ENCODE measurements around the gene RNASE8.
A peak's percentile ranks its signal among the peaks of the same experiment; 100 is the strongest.

Gene RNASE8

GRCh38 chr14:21093769-21094681 is 36.4 kb downstream of the RNASE8 start:
- no peak for DNase-seq

GRCh38 chr14:21095430-21096205 is 38.0 kb downstream of the RNASE8 start:
- DNase-seq = no peak

GRCh38 chr14:21096438-21096837 is 38.8 kb downstream of the RNASE8 start:
- DNase-seq = no peak

- no peak for DNase-seq
These were observed 39.5 kb downstream of the RNASE8 start for GRCh38 chr14:21096978-21097635.

GRCh38 chr14:21097636-21098075 is 40.0 kb downstream of the RNASE8 start:
- DNase-seq = no peak

- peak; percentile 55 for DNase-seq
These were observed 40.7 kb downstream of the RNASE8 start, which contains the start of gene ZNF219 for GRCh38 chr14:21098076-21098891. ZNF219 (minus strand) TSS chr14:21098655; CDS start chr14:21093591, 5,064 bp downstream.

- DNase-seq = no peak
These were observed 41.4 kb downstream of the RNASE8 start for GRCh38 chr14:21098892-21099595.

- DNase-seq = no peak
These were observed 42.0 kb downstream of the RNASE8 start for GRCh38 chr14:21099596-21099985.

- DNase-seq = no peak
These were observed 43.3 kb downstream of the RNASE8 start, which contains the start of gene TMEM253 for GRCh38 chr14:21100931-21101330. TMEM253 (plus strand) TSS chr14:21101066; CDS start chr14:21101344, 278 bp downstream.

GRCh38 chr14:21101802-21102413 is 44.3 kb downstream of the RNASE8 start:
- no peak for DNase-seq

GRCh38 chr14:21102521-21103410 is 45.1 kb downstream of the RNASE8 start:
- no peak for DNase-seq

GRCh38 chr14:21103411-21103709 is 45.7 kb downstream of the RNASE8 start:
- DNase-seq = no peak

GRCh38 chr14:21103710-21104447 is 46.3 kb downstream of the RNASE8 start:
- peak; percentile 95 for DNase-seq

- peak; percentile 76 for DNase-seq
These were observed 46.9 kb downstream of the RNASE8 start for GRCh38 chr14:21104448-21105060.

GRCh38 chr14:21105095-21105494 is 47.5 kb downstream of the RNASE8 start:
- DNase-seq = no peak

- no peak for DNase-seq
These were observed 48.5 kb downstream of the RNASE8 start for GRCh38 chr14:21106176-21106497.

- DNase-seq = peak; percentile 86
These were observed 49.1 kb downstream of the RNASE8 start for GRCh38 chr14:21106498-21107282.

- no peak for DNase-seq
These were observed 49.7 kb downstream of the RNASE8 start for GRCh38 chr14:21107283-21107800.
